HepG2 (cell line): ENCODE results near the gene APBA3. TPM values are rescaled to one million over a fixed set of nuclear protein-coding genes. Genes with fewer than 3 reads are reported as not detected.

Experiments used
- ATAC-seq: fragments of 200-7000 bp; cut with Tn5 transposase; 3 replicates; pipeline ENCODE4 v1.9.1; 2020; ENCODE audit warnings: mild to moderate bottlenecking, moderate library complexity
- BruUV-seq: library from RNA; stranded (reverse); fragments of 400-500 nt; replicated peaks from 2 replicates; lab custom pipeline; 2021; lab: Mats Ljungman, UMichigan
- CTCF ChIA-PET: fragments of 300-600 bp; formaldehyde crosslinking; extraction: SDS; loops from one replicate; lab custom pipeline; 2021; ENCODE audit warnings: low total read pairs, inconsistent platforms, low intra/inter-chr PET ratio; lab: Yijun Ruan, JAX
- POLR2A ChIA-PET: fragments of 350-600 bp; sonication (Branson Sonifier 250); formaldehyde crosslinking; loops from one replicate; lab custom pipeline; 2020; ENCODE audit warnings: antibody characterized with exemption, inconsistent platforms; lab: Yijun Ruan, JAX
- DNase-seq: peaks from one replicate; pipeline ENCODE4 v3.0.0-alpha.2; 2015; ENCODE audit warnings: low spot score
- FAIRE-seq: peaks from 3 replicates; lab custom pipeline; 2011; peaks lifted over from hg19 to GRCh38; lab: Jason Lieb, UNC
- H2AFZ ChIP-seq: one replicate; pipeline ENCODE4 v1.6.1; 2011; ENCODE audit warnings: low read length, inconsistent platforms
- H3K27ac ChIP-seq: fragments of 300-600 bp; 3 replicates; pipeline ENCODE4 v1.8.0; 2011; ENCODE audit warnings: mixed run types, mild to moderate bottlenecking, mixed read lengths, low read length, inconsistent platforms; ENCODE audit not compliant: insufficient read depth; ENCODE audit errors: extremely low read length
- H3K27me3 ChIP-seq, 2 experiments: fragments of 200-600 bp in 1 of 2; 2 replicates in 1 of 2; 3 replicates in 1 of 2; pipeline versions ENCODE4 v1.6.0 to v1.8.0; 2011; ENCODE audit warnings: low read length in 2 of 2, mild to moderate bottlenecking in 2 of 2, moderate library complexity in 2 of 2, inconsistent platforms in 1 of 2; ENCODE audit not compliant: insufficient read depth in 2 of 2, control insufficient read depth in 1 of 2
- H3K36me3 ChIP-seq, 2 experiments: fragments of 200-600 bp in 1 of 2; replicated peaks in 1 of 2; 2 replicates in 1 of 2; 3 replicates in 1 of 2; pipeline versions ENCODE4 v1.5.1 to v1.8.0; 2011; ENCODE audit warnings: low read length in 2 of 2, inconsistent platforms in 1 of 2; ENCODE audit not compliant: insufficient read depth in 2 of 2, control insufficient read depth in 1 of 2
- H3K4me1 ChIP-seq: 2 replicates; pipeline ENCODE4 v1.5.1; 2012; ENCODE audit warnings: low read length, inconsistent platforms; ENCODE audit not compliant: insufficient read depth
- H3K4me2 ChIP-seq: 2 replicates; pipeline ENCODE4 v1.6.0; 2011; ENCODE audit warnings: low read depth, low read length, inconsistent platforms
- H3K4me3 ChIP-seq, 3 experiments: fragments of 200-600 bp in 1 of 3; sonication (generic), shearing (Covaris generic) in 1 of 3; replicated peaks in 1 of 3; 2 replicates each; pipeline ENCODE4 v1.5.1; 2011 to 2016; ENCODE audit warnings: low read length in 3 of 3, inconsistent platforms in 2 of 3, low read depth in 2 of 3, mild to moderate bottlenecking in 2 of 3, control low read depth in 1 of 3, mixed read lengths in 1 of 3; ENCODE audit not compliant: insufficient read depth in 1 of 3
- H3K79me2 ChIP-seq: one replicate; pipeline ENCODE4 v1.6.1; 2011; ENCODE audit warnings: low read length, inconsistent platforms; ENCODE audit not compliant: insufficient read depth
- H3K9ac ChIP-seq: 2 replicates; pipeline ENCODE4 v1.6.0; 2011; ENCODE audit warnings: mild to moderate bottlenecking, low read depth, low read length, inconsistent platforms; ENCODE audit not compliant: insufficient read depth
- H3K9me3 ChIP-seq: 2 replicates; pipeline ENCODE4 v1.5.1; 2012; ENCODE audit warnings: mild to moderate bottlenecking, low read length
- H4K20me1 ChIP-seq: 2 replicates; pipeline ENCODE4 v1.6.0; 2011; ENCODE audit warnings: inconsistent platforms, mild to moderate bottlenecking, low read length, moderate library complexity; ENCODE audit not compliant: insufficient read depth
- CHD4 ChIP-seq: fragments of 200-600 bp; sonication (generic); IDR thresholded peaks from 2 replicates; pipeline ENCODE4 v1.7.0; 2017; ENCODE audit warnings: mild to moderate bottlenecking, low read length, borderline replicate concordance
- SIX1 ChIP-seq: sonication (generic); formaldehyde crosslinking; IDR thresholded peaks from 2 replicates; pipeline ENCODE4 v1.4.0; 2020; ENCODE audit warnings: missing genetic modification reagents, borderline replicate concordance
- ZNF616 ChIP-seq: sonication (generic); formaldehyde crosslinking; IDR thresholded peaks from 2 replicates; pipeline ENCODE4 v1.5.0; 2020; ENCODE audit warnings: low read depth, mild to moderate bottlenecking, missing genetic modification reagents
- ZNF749 ChIP-seq: sonication (generic); formaldehyde crosslinking; IDR thresholded peaks from 2 replicates; pipeline ENCODE4 v1.8.0; 2022; ENCODE audit warnings: mild to moderate bottlenecking, missing genetic modification reagents, moderate library complexity, borderline replicate concordance
- WGBS: methylation state at CpG from one replicate; pipeline ENCODE4 v1.1.6; 2017; ENCODE audit warnings: low lambda C conversion rate; 5-methylcytosine and 5-hydroxymethylcytosine counted together
- in situ Hi-C: cut with HindIII; loops from 2 replicates; pipeline ENCODE4 v1.10.0; 2017; ENCODE audit warnings: low pct_unique_long_range_greater_than_20kb; ENCODE audit not compliant: extremely low pct_ligation_motif_present
- intact Hi-C: fragments of 100-400 bp; cut with micrococcal nuclease; formaldehyde crosslinking; loops from one replicate; pipeline ENCODE4 v1.10.0; 2022; ENCODE audit not compliant: unreplicated experiment
- polyA plus RNA-seq, 8 experiments: library from polyadenylated mRNA; depleted of rRNA in 3 of 8; stranded (reverse) in 7 of 8; unstranded in 1 of 8; fragments of >200 nt; fragmentation: Illumina TruSeq in 4 of 8; extraction: Trizol in 4 of 8; gene quantifications; 2 replicates each; pipeline versions ENCODE4 v1.2.1 to v1.2.3, GENCODE V29; 2011 to 2016; ENCODE audit warnings: low read depth in 4 of 8, missing spikeins in 1 of 8, mixed read lengths in 1 of 8; ENCODE audit not compliant: insufficient read depth in 1 of 8
- total RNA-seq, 5 experiments: library from RNA; depleted of rRNA; stranded (reverse); fragments of >200 nt; fragmentation: Illumina TruSeq; extraction: Trizol; gene quantifications; 2 replicates each; pipeline ENCODE4 v1.2.3, GENCODE V29; 2016; ENCODE audit warnings: low read depth in 1 of 5

The APBA3 gene
- total and polyA plus RNA-seq, 2 of the 13 experiments (the other 11 are each of a cell fraction or from before 2014, with no cell fraction given) = 14.2 to 14.3 TPM

- Histone ChIP-seq H3K4me2 (no peak overlapping the region), H3K36me3 (no peaks in the 10 kb centered on the region), H4K20me1 (no peaks in the 10 kb centered on the region), H3K79me2 (no peaks in the 10 kb centered on the region), H3K9ac (no peak overlapping the region), H3K4me1 (0 out of 2 replicates have a peak, but pooled peaks cover 5% of the 10 kb centered on the region), H3K27ac (no peak overlapping the region)
- no TSS peak for BruUV-seq
- 68% methylated on average over 2 of the region's 2 CpGs for WGBS
- intact Hi-C loops = no loop called here
- CTCF ChIA-PET = no interaction called here
- DNase-seq = no peak
- FAIRE-seq = no peak
- no peak for TF ChIP-seq SIX1 (CRISPR knock-in tag)
- 0 out of 2 replicates have a peak, but pooled peaks have one; percentile 10 for TF ChIP-seq CHD4
- TF ChIP-seq, all 625 proteins: peak for 1
- POLR2A ChIA-PET = no interaction called here
- peaks cover 18% of the 10 kb centered on the region for H3K9me3 ChIP-seq
- H3K4me3 ChIP-seq = no peak overlapping the region
- peaks cover 8 to 30% of the 10 kb centered on the region in 2 experiments; a peak in 4 of 5 replicates for H3K27me3 ChIP-seq
- H2AFZ ChIP-seq = no peak overlapping the region
- no peak for ATAC-seq
- in situ Hi-C loops = no loop called here
Observed at GRCh38 chr19:3781603-3782002, 20.1 kb upstream of the APBA3 start.

GRCh38 chr19:3780786-3781304 lies 19.4 kb upstream of the APBA3 start:
- Histone ChIP-seq H3K36me3 (no peaks in the 10 kb centered on the region), H3K27me3 (peaks cover 8 to 27% of the 10 kb centered on the region in 2 experiments; a peak in 4 of 5 replicates), H3K4me3 (no peak overlapping the region), H3K9me3 (peaks cover 18% of the 10 kb centered on the region), H3K4me1 (0 out of 2 replicates have a peak, but pooled peaks cover 5% of the 10 kb centered on the region), H4K20me1 (no peaks in the 10 kb centered on the region), H3K27ac (no peak overlapping the region), H2AFZ (no peak overlapping the region), H3K79me2 (no peaks in the 10 kb centered on the region), H3K9ac (no peak overlapping the region), H3K4me2 (no peak overlapping the region)
- intact Hi-C loops = no loop called here
- in situ Hi-C loops = no loop called here
- FAIRE-seq = no peak
- no TSS peak for BruUV-seq
- CTCF ChIA-PET = no interaction called here
- no peak for DNase-seq
- 59% methylated on average over 9 of the region's 9 CpGs for WGBS
- POLR2A ChIA-PET = no interaction called here
- no peak for TF ChIP-seq ZNF616 (CRISPR knock-in tag)
- TF ChIP-seq ZNF749 (CRISPR knock-in tag) = no peak
- no peak for ATAC-seq
